Right lobe of liver (tissue), 6 donors: ENCODE results near the gene KDM8. TPM values are rescaled to one million over a fixed set of nuclear protein-coding genes. Genes with fewer than 3 reads are reported as not detected.

Experiments
- ATAC-seq, 4 donors: fragments of 200-7000 bp; cut with Tn5 transposase; one replicate each; pipeline ENCODE4 v1.9.1; 2020; ENCODE audit warnings: mild to moderate bottlenecking in 4 of 4, moderate library complexity in 4 of 4
- DNase-seq, 3 donors: peaks; one replicate each; pipeline ENCODE4 v3.0.0-alpha.2; 2020
- H3K27ac ChIP-seq, 3 donors: fragments of 200-600 bp; one replicate each; pipeline ENCODE4 v1.8.0; 2022
- H3K27me3 ChIP-seq, 2 donors: fragments of 200-600 bp; one replicate each; pipeline ENCODE4 v1.8.0; 2022
- H3K36me3 ChIP-seq, 4 donors: fragments of 200-600 bp; sonication (generic) in 1 of 4; one replicate each; pipeline versions ENCODE4 v1.5.1 to v1.8.0; 2017 to 2022; ENCODE audit warnings: control low read depth in 1 of 4
- H3K4me1 ChIP-seq, 4 donors: fragments of 200-600 bp; sonication (generic) in 1 of 4; one replicate each; pipeline versions ENCODE4 v1.5.1 to v1.8.0; 2017 to 2022; ENCODE audit warnings: control low read depth in 1 of 4
- H3K4me3 ChIP-seq, 3 donors: fragments of 200-600 bp; one replicate each; pipeline ENCODE4 v1.8.0; 2022
- H3K9me3 ChIP-seq, 4 donors: fragments of 200-600 bp; sonication (generic) in 1 of 4; one replicate each; pipeline versions ENCODE4 v1.5.1 to v1.8.0; 2017 to 2022; ENCODE audit warnings: control low read depth in 1 of 4
- CTCF ChIP-seq, 4 donors: fragments of 200-600 bp in 3 of 4; fragments of 450-650 bp in 1 of 4; IDR thresholded peaks; one replicate each; pipeline versions ENCODE4 v1.5.1 to v1.8.0; 2016 to 2022; ENCODE audit warnings: antibody characterized with exemption in 4 of 4, mild to moderate bottlenecking in 2 of 4
- POLR2A ChIP-seq: fragments of 450-650 bp; IDR thresholded peaks from one replicate; pipeline ENCODE4 v1.6.1; 2017; ENCODE audit warnings: antibody characterized with exemption, mild to moderate bottlenecking
- WGBS: methylation state at CpG from one replicate; pipeline ENCODE4 v1.1.6; 2018; ENCODE audit warnings: low coverage, low lambda C conversion rate; ENCODE audit not compliant: insufficient coverage; ENCODE audit errors: missing lambda C conversion rate; 5-methylcytosine and 5-hydroxymethylcytosine counted together
- intact Hi-C, 2 donors: fragments of 100-400 bp; cut with DNase I; formaldehyde crosslinking; loops; one replicate each; pipeline versions ENCODE4 v1.11.2 to v1.14.1; 2022
- total RNA-seq, 6 experiments: library from RNA; depleted of rRNA in 2 of 6; stranded (reverse); fragments of >200 nt in 2 of 6; fragmentation: NEBNext Ultra II Directional in 3 of 6; extraction: Animal tissue kit (Norgen Biotek cat#: 25700) in 3 of 6; gene quantifications; one replicate each; pipeline versions ENCODE4 v1.1.0 to v1.2.4, GENCODE V29; 2016 to 2023
- donor health status: DM: no; HTN: yes; CAD: no.
- donor health status: DM: no; HTN: no; CAD: no.
- donor health status: DM: no; HTN: no; CAD: no.
- donor health status: DM: no; HTN: yes; CAD: no.
- donor health status: DM: no; HTN: yes; CAD: no.

Gene KDM8
- total RNA-seq, 6 experiments from 2014 or later = 11.2 to 153 (median 66.7) TPM

- peaks cover 0 to 62% (median 26%) of the 10 kb centered on the region in 4 donors for H3K4me1 ChIP-seq
- no CpG with 5 or more reads among the region's 8 CpGs for WGBS
Measured at GRCh38 chr16:27208081-27208680, 4.9 kb downstream of the KDM8 start.

GRCh38 chr16:27208796-27209195 lies 5.5 kb downstream of the KDM8 start:
- Histone ChIP-seq H3K4me1 (peaks cover 0 to 68% (median 29%) of the 10 kb centered on the region in 4 donors), H3K27ac (peak overlapping the region; percentile 52 to 91 (median 53)), H3K36me3 (peaks cover 0 to 3% (median 0%) of the 10 kb centered on the region in 4 donors), H3K9me3 (no peaks in the 10 kb centered on the region), H3K27me3 (no peaks in the 10 kb centered on the region), H3K4me3 (no peak overlapping the region)
- DNase-seq = peak in 1 of 3 donors; percentile 70
- 48% methylated on average over 3 of the region's 3 CpGs for WGBS
- intact Hi-C loops = no loop called here
- ATAC-seq = peak; percentile 52 to 67 (median 64)
- TF ChIP-seq CTCF (IDR thresholded peaks at IDR 0.05) (no peak), POLR2A (no peak)

More at GRCh38 chr16:27208081-27208680, 4.9 kb downstream of the KDM8 start:
- H3K4me3 ChIP-seq = no peak overlapping the region
- no peaks in the 10 kb centered on the region for H3K27me3 ChIP-seq
- no peak for ATAC-seq
- intact Hi-C loops = no loop called here
- TF ChIP-seq POLR2A (no peak), CTCF (IDR thresholded peaks at IDR 0.05) (no peak)
- H3K27ac ChIP-seq = peak overlapping the region; percentile 52 to 91 (median 53)
- H3K9me3 ChIP-seq = no peaks in the 10 kb centered on the region
- peaks cover 0 to 3% (median 0%) of the 10 kb centered on the region in 4 donors for H3K36me3 ChIP-seq
- no peak for DNase-seq

GRCh38 chr16:27209591-27209990 lies 6.3 kb downstream of the KDM8 start:
- TF ChIP-seq CTCF (IDR thresholded peaks at IDR 0.05) = no peak
- TF ChIP-seq POLR2A = no peak
- Histone ChIP-seq H3K36me3 (peaks cover 0 to 3% (median 0%) of the 10 kb centered on the region in 4 donors), H3K4me1 (peaks cover 0 to 68% (median 30%) of the 10 kb centered on the region in 4 donors), H3K27me3 (no peaks in the 10 kb centered on the region), H3K27ac (peak overlapping the region in 2 of 3 donors; percentile 3 to 91), H3K9me3 (no peaks in the 10 kb centered on the region), H3K4me3 (no peak overlapping the region)
- intact Hi-C loops = no loop called here
- WGBS = 78% methylated on average over 6 of the region's 8 CpGs
- ATAC-seq = no peak
- no peak for DNase-seq

- H3K36me3 ChIP-seq = peaks cover 0 to 3% (median 0%) of the 10 kb centered on the region in 4 donors
- H3K27me3 ChIP-seq = no peaks in the 10 kb centered on the region
- H3K4me3 ChIP-seq = no peak overlapping the region
- ATAC-seq = no peak
- peaks cover 0 to 66% (median 28%) of the 10 kb centered on the region in 4 donors for H3K4me1 ChIP-seq
- H3K27ac ChIP-seq = peak overlapping the region in 1 of 3 donors; percentile 91
- WGBS = 80% methylated on average over 1 of the region's 17 CpGs
- intact Hi-C loops = no loop called here
- no peak for DNase-seq
- H3K9me3 ChIP-seq = no peaks in the 10 kb centered on the region
- TF ChIP-seq POLR2A = no peak
- no peak for TF ChIP-seq CTCF (IDR thresholded peaks at IDR 0.05)
Measured at GRCh38 chr16:27210174-27210573, 6.8 kb downstream of the KDM8 start.
